GM19328 (cell line): ENCODE measurements around the gene UTF1.
"Not testable (repeated sequence)": the region's sequence is repeated elsewhere in the genome, so short reads cannot be mapped to it uniquely, and the experiment has no call there.

Source experiments
- ATAC-seq: cut with Tn5 transposase; IDR thresholded peaks from one replicate; pipeline ENCODE4 v1.9.1; 2021; ENCODE audit warnings: mild to moderate bottlenecking, moderate library complexity; ENCODE audit not compliant: unreplicated experiment

UTF1 gene

DNA sequence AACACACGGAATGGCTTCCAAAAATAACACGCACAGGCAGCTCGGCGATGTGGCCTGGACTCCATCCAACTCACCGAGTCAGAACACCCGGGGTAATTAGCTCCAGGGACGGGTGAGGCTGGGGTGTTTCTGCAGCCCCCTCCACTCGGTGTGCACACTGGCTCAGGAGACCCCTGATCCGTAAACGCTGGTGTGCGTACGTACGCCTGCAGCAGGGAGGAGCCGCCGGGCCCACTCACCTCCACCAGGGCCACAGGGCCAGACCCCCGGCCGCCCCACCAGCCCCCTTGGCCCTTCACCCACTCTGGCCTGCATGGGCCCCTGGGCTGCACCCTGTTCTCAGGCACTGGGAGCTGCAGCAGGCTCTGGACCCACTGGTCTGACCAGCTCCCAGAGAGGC is 22.4 kb upstream of the UTF1 start:
- ATAC-seq, result no peak

DNA sequence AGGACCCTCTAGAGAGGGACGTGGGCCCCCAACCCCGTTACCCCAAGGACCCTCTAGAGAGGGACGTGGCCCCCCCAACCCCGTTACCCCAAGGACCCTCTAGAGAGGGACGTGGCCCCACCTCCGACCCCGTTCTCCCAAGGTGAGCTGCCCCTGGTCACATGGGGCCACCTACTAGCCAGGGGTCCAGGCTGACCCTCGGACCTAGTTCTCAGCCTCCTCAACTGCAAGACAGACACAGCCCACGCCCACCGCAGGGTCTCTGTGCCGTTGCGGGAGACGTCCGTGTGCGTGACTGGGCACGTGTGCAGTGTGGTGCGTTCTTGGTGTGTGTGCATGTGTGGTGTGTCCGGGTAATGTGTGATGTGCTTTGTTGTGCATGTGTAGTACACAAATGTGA is 21.6 kb upstream of the UTF1 start:
- ATAC-seq, result no peak

DNA sequence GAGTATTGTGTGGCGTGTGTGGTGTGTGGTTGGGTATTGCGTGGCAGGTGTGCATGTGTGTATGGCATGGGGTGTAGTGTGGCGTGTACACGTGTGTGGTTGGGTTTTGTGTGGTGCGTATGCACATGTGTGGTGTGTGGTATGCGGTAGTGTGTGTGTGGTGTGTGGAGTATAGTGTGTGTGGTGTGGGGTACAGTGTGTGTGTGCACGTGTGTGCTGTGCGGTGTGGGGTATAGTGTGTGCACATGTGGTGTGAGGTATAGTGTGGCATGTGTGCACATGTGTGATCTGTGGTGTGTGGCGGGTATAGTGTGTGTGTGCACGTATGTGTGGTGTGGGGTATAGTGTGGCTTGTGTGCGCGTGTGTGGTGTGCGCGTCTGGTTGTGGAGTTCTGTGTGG is 20.9 kb upstream of the UTF1 start:
- no peak for ATAC-seq

DNA sequence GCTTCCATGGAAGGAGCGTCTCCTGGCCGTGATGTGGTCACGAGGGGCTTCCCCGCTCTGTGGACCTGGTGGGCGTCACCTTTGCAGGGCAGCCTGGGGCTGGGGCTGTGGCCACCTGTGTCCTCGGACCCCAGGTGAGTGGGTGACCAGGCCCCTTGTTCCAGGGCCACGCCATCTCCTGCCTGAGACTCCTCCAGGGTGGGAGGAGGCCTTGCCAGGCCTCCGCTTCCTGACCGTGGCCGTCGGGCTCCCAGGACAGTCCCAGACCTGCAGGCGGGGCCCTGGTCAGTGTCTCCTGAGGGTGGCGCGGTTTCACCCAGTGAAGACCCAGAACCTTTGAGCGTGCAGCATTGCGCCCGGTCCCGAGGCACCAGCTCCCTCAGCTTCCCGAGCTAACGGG is 20.4 kb upstream of the UTF1 start:
- no peak for ATAC-seq

DNA sequence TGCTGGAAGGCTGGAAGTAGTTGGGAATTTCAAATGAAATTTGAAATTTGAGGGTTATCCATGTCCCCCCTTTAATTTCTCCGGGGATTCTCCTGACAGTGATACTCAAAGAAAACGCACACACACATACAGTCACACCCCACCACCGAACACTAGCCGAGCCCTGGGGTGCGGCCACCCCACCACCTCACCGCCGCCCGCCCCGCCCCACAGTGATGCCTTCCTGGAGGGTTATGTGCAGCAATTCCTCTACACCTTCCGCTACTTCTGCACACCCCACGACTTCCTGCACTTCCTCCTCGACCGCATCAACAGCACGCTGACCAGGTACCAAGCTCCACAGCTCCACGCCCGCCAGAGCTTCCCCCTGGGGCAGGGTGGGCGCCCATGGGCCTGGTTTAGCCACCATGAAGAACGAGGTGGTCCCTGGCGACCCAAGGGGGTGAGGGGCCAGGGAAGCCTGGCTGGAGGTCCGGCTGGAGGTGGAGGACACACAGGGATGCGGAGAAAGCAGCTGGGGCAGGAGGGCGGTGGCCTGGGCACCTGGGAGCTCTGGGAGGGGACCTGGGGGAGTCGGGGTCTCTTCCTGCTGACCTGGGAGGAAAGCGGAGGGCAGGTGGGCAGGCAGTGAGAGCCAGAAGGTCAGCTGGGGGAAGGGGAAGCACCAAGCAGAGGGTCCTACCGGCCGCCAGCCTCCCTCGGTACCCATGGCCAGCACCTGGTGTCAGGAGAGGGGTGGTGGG is 19.4 kb upstream of the UTF1 start:
- ATAC-seq, result no peak

DNA sequence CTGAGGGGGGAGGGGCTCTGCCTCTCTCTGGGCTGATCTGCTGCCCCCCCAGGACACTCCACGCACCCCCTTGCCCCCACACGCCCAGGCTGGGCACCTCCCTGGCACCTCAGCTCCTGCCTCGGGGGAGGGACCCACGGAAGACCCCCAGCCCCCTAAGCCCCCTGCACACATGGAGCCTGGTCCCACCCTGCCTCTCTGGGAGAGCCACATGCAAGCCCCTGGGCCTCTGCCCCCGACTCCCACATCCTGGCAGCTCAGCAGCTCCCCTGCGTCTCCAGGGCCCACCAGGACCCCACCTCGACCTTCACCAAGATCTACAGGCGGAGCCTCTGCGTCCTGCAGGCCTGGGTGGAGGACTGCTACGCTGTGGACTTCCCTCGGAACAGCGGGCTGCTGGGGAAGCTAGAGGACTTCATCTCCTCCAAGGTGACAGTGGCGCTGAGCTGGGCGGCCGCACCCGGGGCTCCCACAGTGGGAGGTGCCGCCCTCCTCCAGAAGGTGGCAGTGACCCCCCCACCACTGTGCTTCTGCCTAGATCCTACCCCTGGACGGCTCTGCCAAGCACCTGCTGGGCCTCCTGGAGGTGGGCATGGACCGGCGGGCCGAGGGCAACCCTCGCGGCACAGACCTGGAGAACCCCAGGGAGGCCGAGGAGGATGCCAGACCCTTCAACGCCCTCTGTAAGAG is 18.7 kb upstream of the UTF1 start:
- ATAC-seq, result no peak

DNA sequence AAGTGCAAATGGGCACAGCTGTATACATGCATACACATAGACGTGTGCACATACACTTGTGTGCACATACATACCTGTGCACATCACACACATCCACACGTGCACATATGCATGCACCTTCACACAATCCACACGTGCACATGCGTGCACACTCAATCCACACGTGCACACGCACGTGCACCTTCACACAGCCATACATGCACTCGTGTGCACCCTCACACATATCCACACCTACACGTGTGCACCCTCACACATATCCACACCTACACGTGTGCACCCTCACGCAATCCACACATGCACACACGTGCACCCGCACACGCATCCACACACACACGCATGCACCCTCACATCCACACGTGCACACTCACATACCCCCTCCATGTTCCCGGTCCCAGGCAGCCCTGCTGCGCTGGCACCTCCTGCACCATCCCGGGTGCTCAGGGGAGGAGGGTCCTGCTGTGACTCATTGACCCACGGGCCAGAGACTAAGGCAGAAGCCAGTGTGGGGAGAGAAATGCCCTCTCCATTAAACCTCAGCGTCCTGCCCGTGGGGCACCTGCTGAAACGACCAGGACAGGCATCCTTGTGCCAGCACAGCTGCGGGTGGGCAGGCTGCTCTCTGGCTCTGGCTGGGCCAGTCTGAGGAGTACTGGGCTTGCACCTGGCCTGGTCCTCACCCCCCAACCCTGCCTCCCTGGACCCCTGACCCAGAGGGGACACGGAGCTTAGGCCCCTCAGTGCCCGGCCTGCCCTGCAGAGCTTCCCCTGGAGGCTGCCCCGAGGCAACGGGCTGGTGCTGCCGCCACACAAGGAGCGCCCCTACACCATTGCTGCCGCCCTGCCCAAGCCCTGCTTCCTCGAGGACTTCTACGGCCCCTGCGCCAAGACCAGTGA is 17.8 kb upstream of the UTF1 start:
- no peak for ATAC-seq

DNA sequence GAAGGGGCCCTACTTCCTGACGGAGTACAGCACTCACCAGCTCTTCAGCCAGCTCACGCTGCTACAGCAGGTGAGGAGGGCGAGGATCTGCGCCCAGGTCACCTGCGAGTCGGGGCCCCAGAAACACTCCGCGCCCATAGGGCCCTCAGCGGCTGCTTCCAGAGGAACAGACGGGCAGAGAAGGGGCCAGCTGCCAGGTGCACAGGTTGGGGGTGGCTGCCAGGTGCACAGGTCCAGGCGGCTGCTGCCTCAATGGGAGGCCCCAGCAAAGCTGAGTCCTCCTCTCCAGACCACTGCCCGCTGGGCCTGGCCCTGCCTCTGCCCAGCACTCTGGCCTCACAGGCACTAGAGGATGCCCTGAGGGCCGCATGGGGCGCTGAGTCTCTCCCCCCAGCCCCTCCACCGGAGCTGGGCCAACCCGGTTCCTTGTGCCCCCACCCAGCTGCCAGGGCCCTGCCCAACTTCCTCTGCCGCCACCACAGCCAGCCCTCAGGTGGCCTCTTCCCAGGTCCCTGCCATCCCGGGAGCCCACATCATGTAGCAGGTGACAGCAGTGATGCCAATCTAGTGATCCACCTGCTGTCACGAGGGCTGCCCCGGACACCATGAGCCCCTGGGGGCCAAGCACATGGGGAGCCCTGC is 17.0 kb upstream of the UTF1 start:
- ATAC-seq, result no peak

DNA sequence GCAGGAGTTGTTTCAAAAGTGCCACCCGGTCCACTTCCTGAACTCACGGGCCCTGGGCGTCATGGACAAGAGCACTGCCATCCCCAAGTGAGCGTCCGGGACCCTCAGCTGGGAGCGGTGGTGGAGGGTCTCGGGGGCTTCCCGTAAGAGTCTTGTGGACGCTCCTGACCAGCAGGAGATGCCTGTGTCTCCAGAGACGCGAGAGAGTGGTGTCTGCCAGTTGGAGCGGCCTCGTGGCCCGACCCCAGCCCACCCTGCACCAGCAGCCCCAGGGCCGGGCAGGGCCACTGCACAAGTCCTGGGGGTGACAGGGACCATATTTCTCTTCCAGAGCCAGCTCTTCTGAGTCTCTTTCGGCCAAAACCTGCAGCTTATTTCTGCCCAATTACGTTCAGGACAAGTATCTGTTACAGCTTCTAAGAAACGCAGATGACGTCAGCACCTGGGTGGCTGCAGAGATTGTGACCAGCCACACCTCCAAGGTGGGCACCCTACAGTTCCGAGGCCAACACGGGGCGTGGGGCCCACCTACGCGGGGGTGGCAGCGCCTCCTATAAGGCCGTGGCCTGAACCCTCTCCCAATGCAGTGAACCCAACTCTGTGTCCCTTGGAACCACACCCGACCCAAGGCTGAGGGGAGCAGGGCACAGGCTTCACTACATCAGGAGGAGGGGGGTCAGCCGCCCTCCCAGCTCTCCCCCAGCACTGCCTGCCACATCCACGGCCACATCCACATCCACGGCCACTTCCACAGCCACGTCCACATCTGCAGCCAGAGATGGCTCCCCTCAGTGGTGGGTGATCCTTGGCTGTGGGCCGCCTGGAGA is 16.2 kb upstream of the UTF1 start:
- ATAC-seq, result no peak

DNA sequence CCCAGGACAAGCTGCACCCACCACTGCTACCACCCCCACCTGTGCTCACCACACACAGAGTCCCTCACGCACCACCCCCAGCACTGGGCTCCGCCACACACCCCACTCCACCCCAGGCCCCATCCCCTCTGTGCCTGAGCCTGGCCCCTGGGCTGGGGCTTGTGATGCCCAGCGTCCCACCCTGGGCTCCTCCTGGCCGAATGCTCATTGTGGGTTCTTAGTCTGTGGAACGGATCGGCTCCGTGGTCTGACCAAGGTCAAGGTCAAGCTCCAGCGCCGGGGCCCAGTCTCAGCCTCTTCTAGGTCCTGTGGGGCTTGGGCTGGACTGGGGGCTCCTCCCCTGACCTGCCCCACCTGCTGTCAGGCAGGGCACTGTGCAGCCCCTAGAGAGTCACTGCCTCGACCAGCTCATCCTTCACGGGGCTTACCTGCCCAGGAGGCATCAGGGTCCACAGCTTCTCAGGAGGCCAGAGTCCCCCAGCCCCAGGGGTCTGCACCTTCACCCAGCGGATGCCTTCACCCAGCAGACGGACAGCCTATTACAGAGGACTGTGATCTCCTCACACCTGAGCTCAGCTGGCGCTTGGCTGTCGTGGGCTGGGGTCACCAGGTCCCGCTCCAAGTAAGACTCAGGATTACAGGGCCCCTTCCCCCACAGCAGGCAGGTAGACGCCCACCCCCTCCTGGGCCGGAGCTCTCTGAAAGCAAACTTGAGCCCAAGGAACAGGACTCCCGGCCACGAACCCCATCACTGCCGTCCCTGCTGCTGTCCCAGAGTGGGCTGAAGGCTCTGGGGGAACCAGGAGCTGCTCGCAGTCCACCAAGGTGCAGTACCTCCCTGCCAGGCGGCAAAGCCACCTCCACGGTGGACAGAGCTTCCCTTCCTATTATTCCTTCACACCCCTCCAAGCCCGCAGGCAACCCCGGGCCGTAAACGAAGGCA is 15.3 kb upstream of the UTF1 start:
- ATAC-seq, result no peak

DNA sequence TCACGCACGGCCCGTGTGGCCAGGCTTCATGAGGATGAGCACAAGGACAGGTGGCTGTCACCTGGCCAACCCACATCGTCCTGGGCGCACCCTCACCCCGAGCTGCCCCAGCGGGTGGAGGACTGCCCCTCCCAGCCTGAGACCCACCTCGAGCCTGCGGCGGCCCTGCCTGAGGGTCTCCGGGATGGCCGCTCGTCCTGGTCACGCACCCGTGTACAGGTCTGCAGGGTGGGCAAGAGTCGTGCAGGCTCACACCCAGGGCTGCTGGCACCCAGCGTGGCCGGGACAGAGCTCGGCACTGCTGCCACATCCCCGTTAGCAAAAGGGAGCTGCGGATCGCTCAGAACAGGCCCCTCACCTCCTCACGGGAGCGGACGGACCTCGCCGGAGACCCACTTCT is 14.4 kb upstream of the UTF1 start:
- no peak for ATAC-seq

DNA sequence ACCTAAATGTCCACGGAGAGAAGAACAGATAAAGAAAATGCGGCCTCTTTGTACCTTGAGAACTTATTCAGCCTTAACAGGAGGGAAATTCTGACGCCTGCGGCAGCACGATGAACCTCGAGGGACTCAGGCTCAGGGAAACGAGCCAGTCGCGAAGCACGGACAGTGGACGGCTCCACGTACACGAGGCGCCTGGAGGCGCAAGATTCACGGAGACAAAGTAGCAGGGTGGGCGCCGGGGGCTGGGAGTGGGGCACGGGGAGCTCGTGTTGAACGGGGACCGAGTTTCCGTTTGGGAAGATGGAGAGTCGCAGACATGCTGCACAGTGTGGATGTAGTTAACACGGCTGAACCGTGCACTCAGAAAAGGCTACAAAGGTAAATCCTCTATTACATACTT is 13.2 kb upstream of the UTF1 start:
- ATAC-seq, result no peak

DNA sequence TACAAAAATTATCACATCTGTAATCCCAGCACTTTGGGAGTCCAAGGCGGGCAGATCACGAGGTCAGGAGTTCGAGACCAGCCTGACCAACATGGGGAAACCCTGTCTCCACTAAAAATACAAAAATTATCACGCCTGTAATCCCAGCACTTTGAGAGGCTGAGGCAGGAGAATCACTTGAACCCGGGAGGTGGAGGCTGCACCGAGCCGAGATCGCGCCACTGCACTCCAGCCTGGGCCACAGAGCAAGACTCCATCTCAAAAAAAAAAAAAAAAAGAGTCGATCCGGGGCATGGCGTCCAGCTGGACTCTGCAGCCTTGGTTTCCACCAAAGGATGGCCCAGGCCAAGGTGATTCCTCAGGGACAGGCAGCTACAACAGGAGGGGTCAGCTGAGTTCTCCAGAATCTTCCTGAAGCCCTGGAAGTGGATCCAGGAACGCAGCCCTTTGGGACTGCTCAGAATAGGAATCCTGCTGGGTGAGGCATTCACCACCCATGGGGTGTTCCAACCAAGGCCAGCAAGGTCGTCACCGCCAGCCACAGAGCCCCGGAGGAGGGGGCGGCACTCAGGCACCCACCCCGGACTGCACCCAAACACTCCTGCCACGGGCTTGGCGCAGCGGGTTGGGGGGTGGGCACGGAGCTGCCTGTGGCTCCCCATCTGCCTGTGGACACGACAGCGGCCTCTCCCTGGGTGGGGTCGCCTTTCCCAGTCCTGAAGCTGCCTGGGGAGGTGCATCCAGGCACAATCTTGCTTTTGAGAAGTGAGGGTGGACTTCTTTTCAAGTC is 12.0 kb upstream of the UTF1 start:
- no peak for ATAC-seq

DNA sequence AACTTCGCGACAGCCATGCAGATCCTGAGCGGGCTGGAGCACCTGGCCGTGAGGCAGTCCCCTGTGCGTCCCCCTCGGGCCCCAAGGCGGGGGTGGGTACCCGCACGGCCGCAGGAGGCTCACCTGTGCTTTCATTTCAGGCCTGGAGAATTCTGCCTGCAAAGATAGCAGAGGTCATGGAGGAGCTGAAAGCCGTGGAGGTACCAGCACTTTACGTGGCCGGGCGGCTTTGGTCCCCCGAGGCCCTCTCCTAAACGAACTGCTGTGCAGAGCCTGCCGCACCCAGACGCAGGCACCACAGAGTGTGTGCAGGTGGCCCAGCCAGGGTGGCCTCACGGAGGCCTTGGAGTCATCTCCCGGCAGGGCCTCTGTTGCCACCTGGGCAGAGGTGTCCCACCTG is 11.1 kb upstream of the UTF1 start:
- ATAC-seq, result no peak

DNA sequence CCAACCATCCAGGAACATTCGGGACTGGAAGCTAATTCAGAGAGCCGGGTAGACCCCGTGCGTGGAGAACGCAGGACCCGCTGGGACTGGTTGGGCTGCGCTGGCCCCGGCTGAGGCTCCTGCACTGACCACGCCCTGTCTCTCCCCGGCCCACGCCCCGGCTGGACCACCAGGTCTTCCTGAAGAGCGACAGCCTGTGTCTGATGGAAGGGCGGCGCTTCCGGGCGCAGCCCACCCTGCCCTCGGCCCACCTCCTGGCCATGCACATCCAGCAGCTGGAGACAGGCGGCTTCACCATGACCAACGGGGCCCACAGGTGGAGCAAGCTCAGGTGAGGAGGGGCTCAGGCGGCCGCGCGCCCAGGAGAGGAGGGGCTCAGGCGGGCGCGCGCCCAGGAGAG is 10.2 kb upstream of the UTF1 start:
- ATAC-seq, result no peak

DNA sequence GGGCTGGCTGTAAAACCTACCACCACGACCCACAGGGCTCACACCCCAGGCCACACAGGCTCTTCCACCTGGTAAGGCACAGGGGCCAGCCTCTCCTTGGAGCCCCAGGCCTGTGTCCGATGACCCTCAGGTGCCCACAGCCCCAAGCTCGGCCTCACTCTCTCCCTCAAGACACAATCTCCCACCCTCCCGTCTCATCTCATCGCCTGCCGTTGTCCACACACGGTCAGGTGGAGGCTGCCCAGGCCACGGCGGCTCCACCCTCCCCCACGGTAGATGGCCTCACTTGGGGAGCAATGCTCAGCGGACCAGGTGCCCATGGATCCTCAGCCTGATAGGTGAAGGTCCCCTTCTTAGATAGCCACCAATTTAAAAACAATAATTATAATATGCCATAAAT is 8.7 kb upstream of the UTF1 start:
- ATAC-seq, result no peak

DNA sequence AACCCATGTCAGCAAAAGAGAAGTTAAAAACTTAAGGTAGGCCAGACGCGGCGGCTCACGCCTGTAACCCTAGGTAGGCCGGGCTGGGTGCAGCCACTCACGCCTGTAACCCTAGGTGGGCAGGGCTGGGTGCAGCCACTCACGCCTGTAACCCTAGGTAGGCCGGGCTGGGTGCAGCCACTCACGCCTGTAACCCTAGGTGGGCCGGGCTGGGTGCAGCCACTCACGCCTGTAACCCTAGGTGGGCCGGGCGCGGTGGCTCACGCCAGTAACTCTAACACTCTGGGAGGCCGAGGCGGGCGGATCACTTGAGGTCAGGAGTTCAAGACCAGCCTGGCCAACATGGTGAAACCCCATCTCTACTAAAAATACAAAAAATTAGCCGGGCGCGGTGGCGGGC is 8.3 kb upstream of the UTF1 start:
- ATAC-seq, result not testable (repeated sequence)

DNA sequence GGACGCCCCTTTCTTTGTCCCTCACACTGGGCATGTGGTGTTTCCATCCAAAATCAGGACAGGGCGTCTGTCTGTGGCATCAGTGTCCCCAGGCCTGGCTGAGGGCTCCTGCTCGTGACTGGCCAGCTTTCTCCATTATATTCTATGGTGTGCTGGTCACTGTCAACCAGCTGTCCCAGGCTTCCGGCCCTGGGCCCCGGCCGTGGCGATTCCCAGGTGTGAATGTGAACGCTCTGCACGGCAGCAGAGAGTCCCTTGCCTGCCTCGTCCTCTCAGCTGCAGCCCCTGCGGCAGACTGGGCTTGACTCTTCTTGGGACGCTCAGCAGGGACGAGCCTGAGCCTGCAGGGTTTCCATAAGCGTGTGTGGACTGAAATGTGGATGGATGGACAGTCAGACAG is 5.9 kb upstream of the UTF1 start:
- no peak for ATAC-seq
